HCT116 (cell line): Measurements from ENCODE around the gene BPIFA1. TPM values are rescaled to one million over a fixed set of nuclear protein-coding genes. Genes with fewer than 3 reads are reported as not detected.

Experiments used
- ATAC-seq: fragments of 200-7000 bp; cut with Tn5 transposase; 2 replicates; pipeline ENCODE4 v1.9.1; 2020; ENCODE audit warnings: mild to moderate bottlenecking, moderate library complexity
- BruUV-seq: library from RNA; stranded (reverse); fragments of 400-500 nt; replicated peaks from 2 replicates; lab custom pipeline; 2021; lab: Mats Ljungman, UMichigan
- CTCF ChIA-PET: fragments of 300-600 bp; sonication (Branson Sonifier 250); formaldehyde crosslinking; loops from one replicate; lab custom pipeline; 2021; ENCODE audit warnings: antibody characterized with exemption; lab: Charles Lee
- POLR2A ChIA-PET: fragments of 300-600, 350-600 bp; sonication (Branson Sonifier 250); formaldehyde crosslinking; loops from one replicate; lab custom pipeline; 2021; ENCODE audit warnings: antibody characterized with exemption; lab: Charles Lee
- RAD21 ChIA-PET, 2 experiments: fragments of 300-600 bp; sonication (Branson Sonifier 250); formaldehyde crosslinking; loops; one replicate each; lab custom pipeline; 2023; ENCODE audit warnings: low total read pairs in 2 of 2; ENCODE audit not compliant: uncharacterized antibody in 2 of 2, unreplicated experiment in 2 of 2, low non-redundant PET in 1 of 2; lab: Charles Lee
- DNase-seq: peaks from one replicate; pipeline ENCODE4 v3.0.0-alpha.2; 2010; ENCODE audit warnings: low read depth, low spot score
- H2AFZ ChIP-seq: fragments of 200-600 bp; shearing (Covaris generic), sonication (generic); 2 replicates; pipeline ENCODE4 v1.6.1; 2017; ENCODE audit warnings: low read depth, mixed run types, mixed read lengths, antibody characterized with exemption, low read length; ENCODE audit not compliant: poor library complexity, severe bottlenecking
- H3K27ac ChIP-seq: 2 replicates; pipeline ENCODE4 v1.5.1; 2012; ENCODE audit warnings: low read depth, low read length
- H3K27me3 ChIP-seq: fragments of 200-600 bp; sonication (generic); 2 replicates; pipeline ENCODE4 v1.6.1; 2016; ENCODE audit warnings: mixed run types, low read length, mixed read lengths; ENCODE audit not compliant: insufficient read depth
- H3K36me3 ChIP-seq, 2 experiments: fragments of 200-500 bp in 1 of 2; fragments of 200-600 bp in 1 of 2; sonication (Bioruptor generic) in 1 of 2; sonication (generic) in 1 of 2; 2 replicates each; pipeline versions ENCODE4 v1.5.1 to v1.6.1; 2014 to 2016; ENCODE audit warnings: low read length in 2 of 2, inconsistent platforms in 1 of 2, mixed read lengths in 1 of 2, mixed run types in 1 of 2; ENCODE audit not compliant: insufficient read depth in 2 of 2, control insufficient read depth in 1 of 2
- H3K4me1 ChIP-seq, 2 experiments: fragments of 200-600 bp in 1 of 2; sonication (generic) in 1 of 2; 2 replicates each; pipeline versions ENCODE4 v1.5.1 to v1.6.1; 2012 to 2017; ENCODE audit warnings: low read length in 2 of 2, inconsistent platforms in 1 of 2, mild to moderate bottlenecking in 1 of 2, mixed read lengths in 1 of 2, mixed run types in 1 of 2, moderate library complexity in 1 of 2; ENCODE audit not compliant: insufficient read depth in 2 of 2, control insufficient read depth in 1 of 2
- H3K4me2 ChIP-seq: fragments of 200-600 bp; sonication (generic); 2 replicates; pipeline ENCODE4 v1.6.1; 2017; ENCODE audit warnings: mixed run types, low read length, mixed read lengths
- H3K4me3 ChIP-seq, 2 experiments: fragments of 200-600 bp in 1 of 2; sonication (generic) in 1 of 2; replicated peaks in 1 of 2; 2 replicates each; pipeline ENCODE4 v1.5.1; 2011 to 2016; ENCODE audit warnings: low read length in 2 of 2, control low read depth in 1 of 2, low read depth in 1 of 2, mild to moderate bottlenecking in 1 of 2, mixed read lengths in 1 of 2, mixed run types in 1 of 2
- H3K79me2 ChIP-seq: fragments of 200-600 bp; sonication (generic); 2 replicates; pipeline ENCODE4 v1.6.1; 2017; ENCODE audit warnings: mild to moderate bottlenecking, mixed run types, low read length, moderate library complexity, mixed read lengths; ENCODE audit not compliant: insufficient read depth
- H3K9ac ChIP-seq: fragments of 200-600 bp; sonication (generic); 2 replicates; pipeline ENCODE4 v1.6.1; 2016; ENCODE audit warnings: low read length, mixed read lengths
- H3K9me2 ChIP-seq: fragments of 200-600 bp; sonication (generic), shearing (Covaris generic); 2 replicates; pipeline ENCODE4 v1.6.1; 2017; ENCODE audit warnings: mixed run types, mild to moderate bottlenecking, moderate library complexity; ENCODE audit not compliant: insufficient read depth
- H3K9me3 ChIP-seq, 2 experiments: fragments of 200-500 bp in 1 of 2; fragments of 200-600 bp in 1 of 2; sonication (Bioruptor generic) in 1 of 2; sonication (generic) in 1 of 2; 2 replicates each; pipeline ENCODE4 v1.6.1; 2014 to 2017; ENCODE audit warnings: low read length in 2 of 2, mixed read lengths in 2 of 2, inconsistent platforms in 1 of 2, low read depth in 1 of 2, mild to moderate bottlenecking in 1 of 2, mixed run types in 1 of 2, moderate library complexity in 1 of 2; ENCODE audit not compliant: control insufficient read depth in 1 of 2, insufficient read depth in 1 of 2
- H4K20me1 ChIP-seq: fragments of 200-600 bp; sonication (generic), shearing (Covaris generic); 2 replicates; pipeline ENCODE4 v1.6.1; 2017; ENCODE audit warnings: mixed run types, mild to moderate bottlenecking, moderate library complexity; ENCODE audit not compliant: insufficient read depth
- CBX3 ChIP-seq: IDR thresholded peaks from 2 replicates; pipeline ENCODE4 v1.6.1; 2012; ENCODE audit warnings: low read depth
- CTCF ChIP-seq, 3 experiments: fragments of 200-600 bp in 1 of 3; sonication (generic) in 1 of 3; IDR thresholded peaks in 2 of 3; conservative IDR thresholded peaks in 1 of 3; 2 replicates each; pipeline ENCODE4 v1.5.1; 2012 to 2017; ENCODE audit warnings: low read depth in 2 of 3, low read length in 2 of 3, antibody characterized with exemption in 1 of 3, borderline replicate concordance in 1 of 3, control low read depth in 1 of 3, mild to moderate bottlenecking in 1 of 3, mixed read lengths in 1 of 3, mixed run types in 1 of 3, moderate library complexity in 1 of 3; ENCODE audit not compliant: insufficient read depth in 1 of 3
- EZH2 ChIP-seq: fragments of 200-600 bp; sonication (generic); IDR thresholded peaks from 2 replicates; pipeline ENCODE4 v1.6.1; 2017; ENCODE audit warnings: antibody characterized with exemption, mixed run types
- FOSL1 ChIP-seq: IDR thresholded peaks from 2 replicates; pipeline ENCODE4 v1.6.1; 2012; ENCODE audit warnings: low read depth
- JUND ChIP-seq: IDR thresholded peaks from 2 replicates; pipeline ENCODE4 v1.6.1; 2012
- MAX ChIP-seq: IDR thresholded peaks from 2 replicates; pipeline ENCODE4 v1.6.1; 2012
- RAD21 ChIP-seq: IDR thresholded peaks from 2 replicates; pipeline ENCODE4 v1.6.1; 2012; ENCODE audit warnings: low read depth, mild to moderate bottlenecking
- SIN3A ChIP-seq: IDR thresholded peaks from 2 replicates; pipeline ENCODE4 v1.6.1; 2012; ENCODE audit warnings: low read depth
- YY1 ChIP-seq: IDR thresholded peaks from 2 replicates; pipeline ENCODE4 v1.6.1; 2011; ENCODE audit warnings: low read length, low read depth, moderate library complexity, mild to moderate bottlenecking; ENCODE audit not compliant: insufficient replicate concordance; ENCODE audit errors: extremely low read depth
- ZFX ChIP-seq: fragments of 450-650 bp; IDR thresholded peaks from 2 replicates; pipeline ENCODE4 v1.6.1; 2017
- ZNF274 ChIP-seq: fragments of 200-500 bp; sonication (Bioruptor generic); IDR thresholded peaks from 2 replicates; pipeline ENCODE4 v1.6.1; 2014; ENCODE audit warnings: mild to moderate bottlenecking, low read depth, low read length, inconsistent platforms
- intact Hi-C: fragments of 100-400 bp; cut with micrococcal nuclease; formaldehyde crosslinking; loops from 2 replicates; pipeline ENCODE4 v1.10.0; 2022
- total RNA-seq: library from RNA; stranded (reverse); gene quantifications from one replicate; pipeline ENCODE4 v1.2.1, GENCODE V29; 2021; ENCODE audit not compliant: unreplicated experiment

BPIFA1 gene
- total RNA-seq, 1 experiment from 2014 or later = not detected

GRCh38 chr20:33282991-33283555, 47.3 kb downstream of the BPIFA1 start, which contains the start of gene BPIFB1:
TSS of gene BPIFB1 (plus strand) at chr20:33283214. CDS start at chr20:33286074, 2,860 bp downstream.
- TF ChIP-seq JUND = no peak
- peaks cover 22% of the 10 kb centered on the region; the same call in 1 of the 2 replicates for H3K27me3 ChIP-seq
- ChIA-PET RAD21 (no interaction called here), POLR2A (no interaction called here), CTCF (interaction anchor here (1.0 to 1.5 kb wide), 2 partner anchors 9 to 20 kb away, joined by 3 to 8 read pairs; no protein-coding TSS in a partner anchor)
- DNase-seq (no peak), ATAC-seq (peak; percentile 84)
- H3K9me2 ChIP-seq = no peaks in the 10 kb centered on the region
- no peak within 1 kb of the TSS for H2AFZ ChIP-seq
- H3K27ac ChIP-seq = no peak within 1 kb of the TSS
- no peaks in the 10 kb centered on the region for H3K9me3 ChIP-seq
- intact Hi-C loops = no loop called here
- H3K9ac ChIP-seq = no peak within 1 kb of the TSS
- no peak within 1 kb of the TSS for H3K4me3 ChIP-seq
- peaks cover 8 to 11% of the 10 kb centered on the region in 2 experiments; a peak in 3 of 4 replicates for H3K4me1 ChIP-seq
- H3K79me2 ChIP-seq = no peaks in the 10 kb centered on the region
- peak within 1 kb of the TSS; percentile 35; the same call in 1 of the 2 replicates for H3K4me2 ChIP-seq
- no peaks in the 10 kb centered on the region for H3K36me3 ChIP-seq
- BruUV-seq = no TSS peak
- no peaks in the 10 kb centered on the region for H4K20me1 ChIP-seq

- H3K4me3 ChIP-seq = no peak overlapping the region
- peaks cover 26% of the 10 kb centered on the region; the same call in 1 of the 2 replicates for H3K27me3 ChIP-seq
- no peak overlapping the region for H3K9ac ChIP-seq
- POLR2A ChIA-PET = no interaction called here
- no peaks in the 10 kb centered on the region for H3K9me2 ChIP-seq
- intact Hi-C loops = no loop called here
- no peak for ATAC-seq
- H3K9me3 ChIP-seq = no peaks in the 10 kb centered on the region
- no peak overlapping the region for H3K4me2 ChIP-seq
- no peaks in the 10 kb centered on the region for H3K79me2 ChIP-seq
- H3K27ac ChIP-seq = no peak overlapping the region
- DNase-seq = no peak
- H4K20me1 ChIP-seq = no peaks in the 10 kb centered on the region
- no peak for TF ChIP-seq RAD21
- no peak for TF ChIP-seq ZFX
- TF ChIP-seq ZNF274 = no peak
- TF ChIP-seq SIN3A = no peak
- TF ChIP-seq CBX3 = no peak
- no peak for TF ChIP-seq JUND
- no peak for TF ChIP-seq MAX
- TF ChIP-seq CTCF (IDR thresholded peaks at IDR 0.05 in 2 of 3, conservative IDR thresholded peaks at IDR 0.05 in 1 of 3; ENCODE audit: borderline replicate concordance in 1 of 3, insufficient read depth in 1 of 3, low read depth in 2 of 3, low read length in 2 of 3) = no peak
- no peak for TF ChIP-seq EZH2
- TF ChIP-seq FOSL1 = no peak
- TF ChIP-seq YY1 = no peak
- CTCF ChIA-PET = no interaction called here
- H2AFZ ChIP-seq = no peak overlapping the region
- BruUV-seq = no TSS peak
- no peaks in the 10 kb centered on the region for H3K36me3 ChIP-seq
- peaks cover 8 to 11% of the 10 kb centered on the region in 2 experiments; a peak in 3 of 4 replicates for H3K4me1 ChIP-seq
- RAD21 ChIA-PET = no interaction called here
Measured at GRCh38 chr20:33284284-33284683, 48.5 kb downstream of the BPIFA1 start.
